HG02870 (cell line): ENCODE data around the gene CPEB1.
"Not testable (repeated sequence)": the region's sequence is repeated elsewhere in the genome, so short reads cannot be mapped to it uniquely, and the experiment has no call there.

Experiments used
- ATAC-seq: cut with Tn5 transposase; IDR thresholded peaks from one replicate; pipeline ENCODE4 v1.9.1; 2021; ENCODE audit warnings: mild to moderate bottlenecking, moderate library complexity; ENCODE audit not compliant: unreplicated experiment

Gene CPEB1

GRCh38 chr15:82548700-82549099 is 98.5 kb downstream of the CPEB1 start:
- ATAC-seq: peak; percentile 33

GRCh38 chr15:82545478-82545877 is 101.7 kb downstream of the CPEB1 start:
- no peak for ATAC-seq

- no peak for ATAC-seq
Observed at GRCh38 chr15:82545002-82545401, 102.2 kb downstream of the CPEB1 start.

- no peak for ATAC-seq
Observed at GRCh38 chr15:82544431-82544830, 102.7 kb downstream of the CPEB1 start.

GRCh38 chr15:82543160-82543559 is 104.0 kb downstream of the CPEB1 start:
- no peak for ATAC-seq

GRCh38 chr15:82540984-82541431 is 106.2 kb downstream of the CPEB1 start:
- ATAC-seq: no peak

- ATAC-seq: peak; percentile 88
Observed at GRCh38 chr15:82540055-82540983, 106.8 kb downstream of the CPEB1 start, which contains the start of gene RPS17. Gene RPS17 (minus strand): TSS chr15:82540457. CDS start chr15:82540428, 29 bp downstream.

- ATAC-seq: no peak
Observed at GRCh38 chr15:82539691-82540054, 107.5 kb downstream of the CPEB1 start.

GRCh38 chr15:82538961-82539690 is 108.0 kb downstream of the CPEB1 start:
- no peak for ATAC-seq

- no peak for ATAC-seq
Observed at GRCh38 chr15:82537351-82537908, 109.7 kb downstream of the CPEB1 start.

- ATAC-seq: no peak
Observed at GRCh38 chr15:82536409-82537350, 110.5 kb downstream of the CPEB1 start.

- ATAC-seq: no peak
Observed at GRCh38 chr15:82535566-82536408, 111.4 kb downstream of the CPEB1 start.

- not testable (repeated sequence) for ATAC-seq
Observed at GRCh38 chr15:82535151-82535550, 112.0 kb downstream of the CPEB1 start.

GRCh38 chr15:82534457-82534861 is 112.7 kb downstream of the CPEB1 start:
- not testable (repeated sequence) for ATAC-seq

- no peak for ATAC-seq
Observed at GRCh38 chr15:82533801-82534200, 113.4 kb downstream of the CPEB1 start.

GRCh38 chr15:82532991-82533481 is 114.1 kb downstream of the CPEB1 start:
- no peak for ATAC-seq

- ATAC-seq: no peak
Observed at GRCh38 chr15:82532383-82532990, 114.7 kb downstream of the CPEB1 start.

- ATAC-seq: no peak
Observed at GRCh38 chr15:82531496-82532382, 115.4 kb downstream of the CPEB1 start.
